Fibroblast of pulmonary artery (primary cell): ENCODE results near the gene CEP112.

Experiments
- DNase-seq: peaks from one replicate; pipeline ENCODE4 v3.0.0-alpha.2; 2010; ENCODE audit warnings: low read depth
- H3K4me3 ChIP-seq: replicated peaks from 2 replicates; pipeline ENCODE4 v1.5.1; 2011; ENCODE audit warnings: low read depth, mild to moderate bottlenecking, control low read depth, low read length, moderate library complexity
- CTCF ChIP-seq: IDR thresholded peaks from 2 replicates; pipeline ENCODE4 v1.5.1; 2011; ENCODE audit warnings: mild to moderate bottlenecking, control low read depth, low read length, inconsistent platforms; ENCODE audit errors: missing control alignments

CEP112 gene

GRCh38 chr17:65973237-65973636, 218.7 kb downstream of the CEP112 start:
- no peak overlapping the region for H3K4me3 ChIP-seq
- TF ChIP-seq CTCF, result no peak
- no peak for DNase-seq

- DNase-seq, result no peak
- TF ChIP-seq CTCF, result no peak
- no peak overlapping the region for H3K4me3 ChIP-seq
Measured at GRCh38 chr17:65967372-65967771, 224.6 kb downstream of the CEP112 start.

GRCh38 chr17:65966072-65966695, 225.7 kb downstream of the CEP112 start:
- no peak for TF ChIP-seq CTCF
- DNase-seq, result no peak

GRCh38 chr17:65963179-65963578, 228.8 kb downstream of the CEP112 start:
- TF ChIP-seq CTCF, result no peak
- no peak for DNase-seq
- H3K4me3 ChIP-seq, result no peak overlapping the region

More at GRCh38 chr17:65966072-65966695, 225.7 kb downstream of the CEP112 start:
- H3K4me3 ChIP-seq, result no peak overlapping the region

- DNase-seq, result no peak
- H3K4me3 ChIP-seq, result no peak overlapping the region
- no peak for TF ChIP-seq CTCF
Measured at GRCh38 chr17:65959630-65960029, 232.3 kb downstream of the CEP112 start.

- DNase-seq, result peak; percentile 55
- no peak overlapping the region for H3K4me3 ChIP-seq
- no peak for TF ChIP-seq CTCF
Measured at GRCh38 chr17:65956814-65957213, 235.1 kb downstream of the CEP112 start.

- no peak for TF ChIP-seq CTCF
- H3K4me3 ChIP-seq, result no peak overlapping the region
- no peak for DNase-seq
Measured at GRCh38 chr17:65954148-65954449, 237.8 kb downstream of the CEP112 start.
